ENCODE measurements around the gene ALDH5A1. TPM values are rescaled to one million over a fixed set of nuclear protein-coding genes. Genes with fewer than 3 reads are reported as not detected.

The ALDH5A1 gene
- total RNA-seq, 1 donor from 2014 or later: 14.2 TPM

- H3K9me3 ChIP-seq: no peaks in the 10 kb centered on the region
- no peak overlapping the region for H3K27ac ChIP-seq
- TF ChIP-seq CTCF (IDR thresholded peaks at IDR 0.05): no peak
- no peak for TF ChIP-seq POLR2A (IDR thresholded peaks at IDR 0.05)
- TF ChIP-seq POLR2AphosphoS5 (IDR thresholded peaks at IDR 0.05; ENCODE audit: insufficient read depth in 1 of 2, low read depth in 1 of 2): no peak
- intact Hi-C loops (cut with DNase I): no loop called here
- H3K27me3 ChIP-seq: no peaks in the 10 kb centered on the region
- H3K4me1 ChIP-seq: no peaks in the 10 kb centered on the region
- DNase-seq (ENCODE audit: extremely low spot score in 2 of 2): no peak
- H3K36me3 ChIP-seq: no peaks in the 10 kb centered on the region
- no peak overlapping the region for H3K4me3 ChIP-seq
These were observed 69.3 kb downstream of the ALDH5A1 start for GRCh38 chr6:24564081-24564480.

- TF ChIP-seq POLR2AphosphoS5 (IDR thresholded peaks at IDR 0.05; ENCODE audit: insufficient read depth in 1 of 2, low read depth in 1 of 2) (no peak), CTCF (IDR thresholded peaks at IDR 0.05) (no peak), POLR2A (IDR thresholded peaks at IDR 0.05) (no peak)
- Histone ChIP-seq H3K27ac (no peak overlapping the region), H3K4me1 (no peaks in the 10 kb centered on the region), H3K36me3 (no peaks in the 10 kb centered on the region), H3K4me3 (no peak overlapping the region), H3K27me3 (no peaks in the 10 kb centered on the region), H3K9me3 (no peaks in the 10 kb centered on the region)
- no peak for DNase-seq (ENCODE audit: extremely low spot score in 2 of 2)
- intact Hi-C loops (cut with DNase I): no loop called here
These were observed 70.4 kb downstream of the ALDH5A1 start for GRCh38 chr6:24565196-24565595.

GRCh38 chr6:24566020-24566767, 71.4 kb downstream of the ALDH5A1 start:
- H3K27ac ChIP-seq: no peak overlapping the region
- intact Hi-C loops (cut with DNase I): no loop called here
- no peaks in the 10 kb centered on the region for H3K27me3 ChIP-seq
- no peaks in the 10 kb centered on the region for H3K4me1 ChIP-seq
- TF ChIP-seq POLR2AphosphoS5 (IDR thresholded peaks at IDR 0.05; ENCODE audit: insufficient read depth in 1 of 2, low read depth in 1 of 2): no peak
- TF ChIP-seq CTCF (IDR thresholded peaks at IDR 0.05): no peak
- TF ChIP-seq POLR2A (IDR thresholded peaks at IDR 0.05): no peak
- no peak for DNase-seq (ENCODE audit: extremely low spot score in 2 of 2)
- no peaks in the 10 kb centered on the region for H3K9me3 ChIP-seq
- H3K4me3 ChIP-seq: no peak overlapping the region
- H3K36me3 ChIP-seq: no peaks in the 10 kb centered on the region

GRCh38 chr6:24568683-24569082, 73.9 kb downstream of the ALDH5A1 start:
- Histone ChIP-seq H3K27me3 (no peaks in the 10 kb centered on the region), H3K4me1 (no peaks in the 10 kb centered on the region), H3K36me3 (no peaks in the 10 kb centered on the region), H3K27ac (no peak overlapping the region), H3K4me3 (no peak overlapping the region), H3K9me3 (no peaks in the 10 kb centered on the region)
- no peak for DNase-seq (ENCODE audit: extremely low spot score in 2 of 2)
- intact Hi-C loops (cut with DNase I): no loop called here
- TF ChIP-seq CTCF (IDR thresholded peaks at IDR 0.05): no peak
- TF ChIP-seq POLR2A (IDR thresholded peaks at IDR 0.05): no peak
- no peak for TF ChIP-seq POLR2AphosphoS5 (IDR thresholded peaks at IDR 0.05; ENCODE audit: insufficient read depth in 1 of 2, low read depth in 1 of 2)

- intact Hi-C loops (cut with DNase I): no loop called here
- TF ChIP-seq POLR2A (IDR thresholded peaks at IDR 0.05): no peak
- no peak for TF ChIP-seq CTCF (IDR thresholded peaks at IDR 0.05)
- no peak for TF ChIP-seq POLR2AphosphoS5 (IDR thresholded peaks at IDR 0.05; ENCODE audit: insufficient read depth in 1 of 2, low read depth in 1 of 2)
These were observed 75.0 kb downstream of the ALDH5A1 start for GRCh38 chr6:24569811-24570210.

More at GRCh38 chr6:24569811-24570210, 75.0 kb downstream of the ALDH5A1 start:
- Histone ChIP-seq H3K4me1 (no peaks in the 10 kb centered on the region), H3K27ac (no peak overlapping the region), H3K4me3 (no peak overlapping the region), H3K9me3 (no peaks in the 10 kb centered on the region), H3K27me3 (no peaks in the 10 kb centered on the region), H3K36me3 (no peaks in the 10 kb centered on the region)
- DNase-seq (ENCODE audit: extremely low spot score in 2 of 2): no peak
